OCI-LY7 (cell line): ENCODE data around the gene WNT1. TPM values are rescaled to one million over a fixed set of nuclear protein-coding genes. Genes with fewer than 3 reads are reported as not detected.

ENCODE experiments used
- Bru-seq: library from RNA; stranded (reverse); fragments of 400-500 nt; gene quantifications from one replicate; lab custom pipeline; 2021; lab: Mats Ljungman, UMichigan
- BruChase-seq, 2 experiments: library from RNA; stranded (reverse); fragments of 400-500 nt; gene quantifications; one replicate each; lab custom pipeline; 2021; lab: Mats Ljungman, UMichigan
- BruUV-seq: library from RNA; stranded (reverse); fragments of 400-500 nt; replicated peaks from 2 replicates; lab custom pipeline; 2021; lab: Mats Ljungman, UMichigan
- CTCF ChIA-PET: fragments of 300-600 bp; sonication (Branson Sonifier 250); formaldehyde crosslinking; loops from one replicate; lab custom pipeline; 2022; ENCODE audit warnings: antibody characterized with exemption; ENCODE audit not compliant: unreplicated experiment; lab: Charles Lee
- POLR2A ChIA-PET: fragments of 300-600 bp; sonication (Branson Sonifier 250); formaldehyde crosslinking; loops from one replicate; lab custom pipeline; 2022; ENCODE audit warnings: antibody characterized with exemption; lab: Charles Lee
- DNase-seq: peaks from one replicate; pipeline ENCODE4 v3.0.0-alpha.2; 2015; ENCODE audit warnings: low spot score
- H2AFZ ChIP-seq: fragments of 200-600 bp; sonication (generic), shearing (Covaris generic); 2 replicates; pipeline ENCODE4 v1.6.1; 2014; ENCODE audit warnings: mild to moderate bottlenecking, antibody characterized with exemption, low read length, moderate library complexity
- H3K27ac ChIP-seq: fragments of 200-600 bp; sonication (generic); 2 replicates; pipeline ENCODE4 v1.5.1; 2014; ENCODE audit warnings: mixed run types, low read depth, mild to moderate bottlenecking, moderate library complexity, low read length, inconsistent platforms; ENCODE audit not compliant: poor library complexity, severe bottlenecking
- H3K36me3 ChIP-seq: fragments of 200-600 bp; sonication (generic); 2 replicates; pipeline ENCODE4 v1.6.1; 2014; ENCODE audit warnings: mild to moderate bottlenecking, antibody characterized with exemption, low read length, moderate library complexity, mixed read lengths; ENCODE audit not compliant: insufficient read depth
- H3K4me1 ChIP-seq: fragments of 200-600 bp; sonication (generic); 2 replicates; pipeline ENCODE4 v1.5.1; 2014; ENCODE audit warnings: mild to moderate bottlenecking, low read length; ENCODE audit not compliant: insufficient read depth, poor library complexity, severe bottlenecking
- H3K4me2 ChIP-seq: fragments of 200-600 bp; sonication (generic); 2 replicates; pipeline ENCODE4 v1.6.1; 2014; ENCODE audit warnings: mild to moderate bottlenecking, low read length
- H3K4me3 ChIP-seq: fragments of 200-600 bp; sonication (generic); 2 replicates; pipeline ENCODE4 v1.5.1; 2014; ENCODE audit warnings: mild to moderate bottlenecking, low read depth, low read length; ENCODE audit not compliant: poor library complexity, severe bottlenecking
- H3K79me2 ChIP-seq: fragments of 200-600 bp; sonication (generic); 2 replicates; pipeline ENCODE4 v1.6.1; 2016; ENCODE audit warnings: low read depth, mild to moderate bottlenecking, low read length, moderate library complexity, mixed read lengths; ENCODE audit not compliant: insufficient read depth
- H3K9me2 ChIP-seq: fragments of 200-600 bp; sonication (generic); 2 replicates; pipeline ENCODE4 v1.6.1; 2016; ENCODE audit warnings: mild to moderate bottlenecking, low read length, mixed read lengths; ENCODE audit not compliant: insufficient read depth
- H3K9me3 ChIP-seq: fragments of 200-600 bp; sonication (generic); 2 replicates; pipeline ENCODE4 v1.6.1; 2014; ENCODE audit warnings: mild to moderate bottlenecking, mixed run types, low read length, mixed read lengths
- H4K20me1 ChIP-seq: fragments of 200-600 bp; sonication (generic); 2 replicates; pipeline ENCODE4 v1.6.1; 2014; ENCODE audit warnings: mild to moderate bottlenecking, antibody characterized with exemption, low read length, moderate library complexity, mixed read lengths; ENCODE audit not compliant: insufficient read depth
- EZH2phosphoT487 ChIP-seq: fragments of 200-600 bp; sonication (generic); IDR thresholded peaks from 2 replicates; pipeline ENCODE4 v1.6.1; 2018; ENCODE audit warnings: low read depth, borderline replicate concordance, mild to moderate bottlenecking, mixed run types, antibody characterized with exemption, low read length, moderate library complexity, mixed read lengths
- intact Hi-C: fragments of 100-400 bp; cut with micrococcal nuclease; formaldehyde crosslinking; loops from one replicate; pipeline ENCODE4 v1.10.0; 2022; ENCODE audit not compliant: unreplicated experiment
- long read RNA-seq: library from polyadenylated mRNA; stranded (forward); transcript quantifications from one replicate; pipeline ENCODE4 v2.0.0, GENCODE V29; 2022
- total RNA-seq, 2 experiments: library from RNA; depleted of rRNA in 1 of 2; stranded (reverse); fragments of >200 nt in 1 of 2; shearing (Covaris generic) in 1 of 2; gene quantifications; 2 replicates each; pipeline ENCODE4 v1.2.3, GENCODE V29; 2014 to 2022
- TF ChIP-seq, protein P1 (sequence below): fragments of 200-600 bp; sonication (generic); conservative IDR thresholded peaks from 2 replicates; pipeline ENCODE4 v1.5.1; 2014; ENCODE audit warnings: mild to moderate bottlenecking, antibody characterized with exemption, low read length, moderate library complexity, mixed read lengths

The WNT1 gene
- total RNA-seq (2014; rRNA removed; shearing (Covaris generic)): not detected in 2 replicates
- total RNA-seq (2022): not detected in 2 replicates
- Bru-seq, nascent RNA: not detected
- BruChase-seq, experiment 1, labeled RNA remaining after a 6-hour chase: not detected
- not detected for BruChase-seq, experiment 2, labeled RNA remaining after a 2-hour chase
- long read RNA-seq: 0 reads

DNA sequence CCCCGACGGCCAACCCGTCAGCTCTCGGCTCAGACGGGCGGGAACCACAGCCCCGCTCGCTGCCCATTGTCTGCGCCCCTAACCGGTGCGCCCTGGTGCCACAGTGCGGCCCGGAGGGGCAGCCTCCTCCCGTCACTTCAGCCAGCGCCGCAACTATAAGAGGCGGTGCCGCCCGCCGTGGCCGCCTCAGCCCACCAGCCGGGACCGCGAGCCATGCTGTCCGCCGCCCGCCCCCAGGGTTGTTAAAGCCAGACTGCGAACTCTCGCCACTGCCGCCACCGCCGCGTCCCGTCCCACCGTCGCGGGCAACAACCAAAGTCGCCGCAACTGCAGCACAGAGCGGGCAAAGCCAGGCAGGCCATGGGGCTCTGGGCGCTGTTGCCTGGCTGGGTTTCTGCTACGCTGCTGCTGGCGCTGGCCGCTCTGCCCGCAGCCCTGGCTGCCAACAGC, at the start of gene WNT1:
Gene WNT1 (plus strand): TSS at position 32 of the 450 bp plus-strand sequence. CDS start 329 bp downstream, at position 361.
- Histone ChIP-seq H3K27ac (no peak within 1 kb of the TSS), H3K9me3 (no peaks in the 10 kb centered on the region), H2AFZ (peak within 1 kb of the TSS; percentile 31; the same call in 1 of the 2 replicates), H3K4me3 (no peak within 1 kb of the TSS), H4K20me1 (no peaks in the 10 kb centered on the region; the same call in 1 of the 2 replicates), H3K79me2 (no peaks in the 10 kb centered on the region), H3K4me2 (peak within 1 kb of the TSS; percentile 42; the same call in 1 of the 2 replicates), H3K4me1 (peaks cover 6% of the 10 kb centered on the region), H3K9me2 (no peaks in the 10 kb centered on the region), H3K36me3 (no peaks in the 10 kb centered on the region)
- no peak for TF ChIP-seq EZH2phosphoT487
- TF ChIP-seq, protein P1, sequence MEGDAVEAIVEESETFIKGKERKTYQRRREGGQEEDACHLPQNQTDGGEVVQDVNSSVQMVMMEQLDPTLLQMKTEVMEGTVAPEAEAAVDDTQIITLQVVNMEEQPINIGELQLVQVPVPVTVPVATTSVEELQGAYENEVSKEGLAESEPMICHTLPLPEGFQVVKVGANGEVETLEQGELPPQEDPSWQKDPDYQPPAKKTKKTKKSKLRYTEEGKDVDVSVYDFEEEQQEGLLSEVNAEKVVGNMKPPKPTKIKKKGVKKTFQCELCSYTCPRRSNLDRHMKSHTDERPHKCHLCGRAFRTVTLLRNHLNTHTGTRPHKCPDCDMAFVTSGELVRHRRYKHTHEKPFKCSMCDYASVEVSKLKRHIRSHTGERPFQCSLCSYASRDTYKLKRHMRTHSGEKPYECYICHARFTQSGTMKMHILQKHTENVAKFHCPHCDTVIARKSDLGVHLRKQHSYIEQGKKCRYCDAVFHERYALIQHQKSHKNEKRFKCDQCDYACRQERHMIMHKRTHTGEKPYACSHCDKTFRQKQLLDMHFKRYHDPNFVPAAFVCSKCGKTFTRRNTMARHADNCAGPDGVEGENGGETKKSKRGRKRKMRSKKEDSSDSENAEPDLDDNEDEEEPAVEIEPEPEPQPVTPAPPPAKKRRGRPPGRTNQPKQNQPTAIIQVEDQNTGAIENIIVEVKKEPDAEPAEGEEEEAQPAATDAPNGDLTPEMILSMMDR: peak; percentile 51
- no peak for DNase-seq
- no TSS peak for BruUV-seq
- intact Hi-C loops: loop anchor here (1.0 kb wide), 1 partner anchor 54 kb away; no protein-coding TSS in a partner anchor
- CTCF ChIA-PET: interaction anchor here (1.3 kb wide), 1 partner anchor 12 kb away, joined by 4 read pairs; no protein-coding TSS in a partner anchor
- POLR2A ChIA-PET: no interaction called here

DNA sequence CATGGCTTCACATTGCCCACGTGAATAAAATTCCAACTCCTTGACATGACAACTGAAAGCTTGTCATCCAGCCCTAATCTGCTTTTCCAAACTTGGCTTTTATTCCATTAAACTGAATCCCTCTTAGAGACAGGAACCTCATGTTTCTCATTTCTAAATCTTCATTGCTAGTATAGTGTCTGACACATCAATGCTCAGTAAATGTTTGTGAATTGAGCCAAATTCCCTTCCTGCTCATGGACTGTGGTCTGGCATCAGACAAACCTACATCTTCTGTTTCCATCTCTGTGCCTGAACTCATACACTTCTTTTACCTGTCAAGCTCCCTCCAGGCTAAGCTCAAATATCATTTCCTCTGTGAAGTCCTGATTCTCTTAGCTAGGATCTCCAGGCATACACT, 48.6 kb upstream of the WNT1 start:
- Histone ChIP-seq H3K27ac (no peak overlapping the region), H3K4me1 (peaks cover 7% of the 10 kb centered on the region), H3K36me3 (peaks cover 47% of the 10 kb centered on the region), H3K79me2 (no peaks in the 10 kb centered on the region), H3K4me2 (no peak overlapping the region), H3K4me3 (no peak overlapping the region), H2AFZ (no peak overlapping the region), H3K9me3 (no peaks in the 10 kb centered on the region), H3K9me2 (no peaks in the 10 kb centered on the region), H4K20me1 (no peaks in the 10 kb centered on the region)
- TSS peak; percentile 28 for BruUV-seq
- intact Hi-C loops: no loop called here
- ChIA-PET CTCF (interaction anchor here (0.8 to 1.0 kb wide), 2 partner anchors 10 to 18 kb away, joined by 3 read pairs; no protein-coding TSS in a partner anchor), POLR2A (interaction anchor here (0.5 to 1.6 kb wide), 4 partner anchors 39 to 1081 kb away, joined by 3 to 5 read pairs (median 3); partner anchors contain the start of gene RND1)
- no peak for DNase-seq
- no peak for TF ChIP-seq EZH2phosphoT487
- TF ChIP-seq, protein P1: no peak
